Fibroblast of the aortic adventitia (primary cell): Measurements from ENCODE around the gene AUTS2. TPM values are rescaled to one million over a fixed set of nuclear protein-coding genes. Genes with fewer than 3 reads are reported as not detected.

Source experiments
- DNase-seq: peaks from one replicate; pipeline ENCODE4 v3.0.0-alpha.2; 2010; ENCODE audit warnings: low read depth
- H3K4me3 ChIP-seq: 2 replicates; pipeline ENCODE4 v1.5.1; 2011; ENCODE audit warnings: low read depth, mild to moderate bottlenecking, control low read depth, low read length, moderate library complexity
- CTCF ChIP-seq: IDR thresholded peaks from 2 replicates; pipeline ENCODE4 v1.5.1; 2011; ENCODE audit warnings: mild to moderate bottlenecking, low read length, control low read depth, inconsistent platforms; ENCODE audit not compliant: insufficient read depth
- total RNA-seq: library from RNA; depleted of rRNA; stranded (reverse); fragments of >200 nt; gene quantifications from 2 replicates; pipeline ENCODE4 v1.2.3, GENCODE V29; 2012; ENCODE audit warnings: low replicate concordance

AUTS2 gene
- total RNA-seq, 1 donor = 10.7 TPM

- TF ChIP-seq CTCF = no peak
- no peak for DNase-seq
- H3K4me3 ChIP-seq = no peak overlapping the region
These were observed 979.9 kb downstream of the AUTS2 start for GRCh38 chr7:70578131-70578530.

DNA sequence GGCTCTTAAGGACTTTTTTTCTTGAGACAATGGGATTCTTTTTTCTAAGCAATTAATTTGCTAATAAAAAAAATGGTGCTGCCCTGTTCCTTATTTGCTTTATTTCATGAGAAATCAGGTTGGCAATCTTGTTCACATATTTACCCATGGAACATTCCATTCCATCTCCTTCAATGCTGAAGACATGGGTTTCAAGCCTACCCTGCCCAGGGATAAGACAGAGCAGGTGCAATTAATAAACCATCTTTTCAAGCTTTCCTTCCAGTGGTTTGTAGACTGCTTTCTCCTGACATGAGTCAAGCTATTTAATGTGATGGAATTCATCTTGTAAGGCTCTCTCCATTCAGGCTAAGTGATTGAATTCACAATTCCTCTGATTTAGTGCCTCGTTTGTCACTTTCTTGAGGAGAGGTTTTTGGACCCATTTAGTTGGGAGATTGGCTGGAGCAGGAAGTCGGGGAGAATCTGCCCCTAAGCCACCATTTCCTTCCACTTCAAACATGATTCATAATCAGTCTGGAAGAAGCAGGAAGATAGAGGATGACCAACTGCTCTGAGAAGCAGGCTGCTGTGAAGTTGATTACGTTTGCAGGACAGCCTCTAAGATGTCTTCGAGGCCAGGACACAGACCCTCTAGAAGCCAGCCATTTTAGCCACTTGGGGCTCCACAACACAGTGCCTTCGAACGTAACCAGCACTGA lies 981.3 kb downstream of the AUTS2 start:
- no peak overlapping the region for H3K4me3 ChIP-seq
- TF ChIP-seq CTCF = no peak
- no peak for DNase-seq

GRCh38 chr7:70580161-70580560 lies 981.9 kb downstream of the AUTS2 start:
- TF ChIP-seq CTCF = no peak
- no peak overlapping the region for H3K4me3 ChIP-seq
- no peak for DNase-seq

DNA sequence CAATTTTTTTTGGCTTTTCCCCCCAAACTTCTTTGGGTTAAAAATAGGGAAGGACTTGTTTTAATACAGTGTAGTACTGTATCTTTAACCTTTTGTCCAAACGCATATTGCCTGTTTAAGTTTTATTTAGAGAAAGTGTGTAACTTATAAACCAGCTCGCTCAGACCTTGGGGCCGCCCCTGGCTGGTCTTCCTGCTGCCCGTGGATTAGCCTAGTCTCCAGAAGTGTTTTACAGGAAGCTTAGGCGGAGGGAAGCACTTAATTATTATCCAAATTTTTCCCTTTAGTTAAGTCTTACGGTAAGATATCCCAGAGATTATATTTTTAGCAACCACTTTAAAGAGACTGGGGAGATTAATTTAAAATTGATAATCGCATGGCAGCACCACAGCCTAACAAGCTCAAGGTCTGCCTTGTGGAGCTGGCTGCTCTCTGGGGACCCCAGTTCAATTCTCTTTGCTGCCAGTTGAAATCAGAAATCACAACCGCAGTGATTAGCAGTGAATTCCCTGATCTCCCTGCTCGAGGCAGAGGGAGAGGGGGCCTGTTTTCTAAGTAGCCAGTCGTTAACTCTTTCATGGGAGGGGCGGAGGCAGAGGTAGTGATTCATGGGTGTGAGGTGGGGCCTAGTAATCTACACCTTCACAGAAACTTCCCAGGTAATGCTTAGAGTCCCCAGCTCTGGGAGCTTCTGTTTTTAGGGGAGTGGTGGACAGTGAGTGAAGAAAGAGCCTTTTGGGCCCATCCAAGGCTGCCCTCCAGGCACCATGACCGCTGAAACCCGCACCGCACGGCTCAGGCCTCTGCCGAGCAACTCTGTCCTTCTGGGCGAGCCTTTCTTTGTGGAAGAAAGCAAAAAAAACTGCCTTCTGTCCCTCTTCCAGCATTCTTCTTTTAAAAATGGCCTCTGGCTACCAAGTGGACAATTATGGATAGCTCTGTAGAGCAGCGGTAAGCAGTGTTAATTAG lies 984.9 kb downstream of the AUTS2 start:
- no peak for TF ChIP-seq CTCF
- no peak for DNase-seq
- no peak overlapping the region for H3K4me3 ChIP-seq

GRCh38 chr7:70583965-70584883 lies 985.9 kb downstream of the AUTS2 start:
- DNase-seq = no peak
- no peak overlapping the region for H3K4me3 ChIP-seq
- no peak for TF ChIP-seq CTCF

DNA sequence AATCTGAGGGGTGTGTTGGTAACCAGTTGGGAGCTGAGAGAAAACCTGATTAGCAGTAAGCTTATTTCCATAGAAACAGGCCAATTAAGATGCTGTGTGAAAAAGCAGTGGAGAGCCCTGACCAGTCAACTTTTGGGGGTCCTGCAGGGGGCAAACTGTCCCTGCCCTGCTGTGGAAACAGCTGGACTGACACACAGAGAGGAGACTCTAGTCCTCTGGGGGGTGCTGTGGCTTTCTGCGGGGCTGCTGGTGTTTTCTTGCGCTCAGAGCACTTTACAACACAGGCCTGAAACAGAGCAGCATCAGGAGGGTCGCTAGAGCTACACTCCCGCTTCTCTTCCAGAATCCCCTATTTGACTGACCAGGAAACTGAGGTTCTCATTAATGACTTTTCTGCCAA lies 986.8 kb downstream of the AUTS2 start:
- no peak for TF ChIP-seq CTCF
- no peak for DNase-seq
- no peak overlapping the region for H3K4me3 ChIP-seq
